Thymus (tissue), 11 donors: ENCODE measurements around the gene SLITRK4. TPM values are rescaled to one million over a fixed set of nuclear protein-coding genes. Genes with fewer than 3 reads are reported as not detected.

Experiments
- DNase-seq, 9 donors: peaks; one replicate each; pipeline ENCODE4 v3.0.0-alpha.2; 2013; ENCODE audit warnings: low spot score in 9 of 9, low read depth in 6 of 9, missing footprints in 1 of 9
- H3K27ac ChIP-seq, 2 donors: one replicate each; pipeline ENCODE4 v1.5.1; 2013; ENCODE audit warnings: control low read depth in 1 of 2, low read depth in 1 of 2, low read length in 1 of 2, mild to moderate bottlenecking in 1 of 2, moderate library complexity in 1 of 2
- H3K27me3 ChIP-seq, 2 donors: one replicate each; pipeline ENCODE4 v1.5.1; 2013; ENCODE audit warnings: low read length in 1 of 2; ENCODE audit not compliant: control insufficient read depth in 2 of 2, insufficient read depth in 1 of 2
- H3K36me3 ChIP-seq, 2 donors: one replicate each; pipeline ENCODE4 v1.5.1; 2013; ENCODE audit warnings: low read length in 1 of 2, mild to moderate bottlenecking in 1 of 2, moderate library complexity in 1 of 2; ENCODE audit not compliant: control insufficient read depth in 2 of 2, insufficient read depth in 2 of 2
- H3K4me1 ChIP-seq, 2 donors: one replicate each; pipeline ENCODE4 v1.5.1; 2013; ENCODE audit warnings: low read length in 2 of 2; ENCODE audit not compliant: control insufficient read depth in 2 of 2, insufficient read depth in 2 of 2
- H3K4me3 ChIP-seq, 2 donors: one replicate each; pipeline ENCODE4 v1.5.1; 2013; ENCODE audit warnings: low read length in 2 of 2, control low read depth in 1 of 2, mild to moderate bottlenecking in 1 of 2
- H3K9me3 ChIP-seq, 2 donors: one replicate each; pipeline ENCODE4 v1.5.1; 2013; ENCODE audit warnings: low read length in 1 of 2, mild to moderate bottlenecking in 1 of 2; ENCODE audit not compliant: control insufficient read depth in 2 of 2, insufficient read depth in 1 of 2
- WGBS: extraction: QIAGEN DNeasy Blood & Tissue Kit; methylation state at CpG from one replicate; pipeline ENCODE4 v1.1.7; 2013; 5-methylcytosine and 5-hydroxymethylcytosine counted together
- polyA plus RNA-seq: library from polyadenylated mRNA; stranded (reverse); fragments of 200-250 nt; gene quantifications from one replicate; pipeline ENCODE4 v1.2.3, GENCODE V29; 2013
- total RNA-seq: library from RNA; stranded (reverse); fragments of 120-200 nt; gene quantifications from one replicate; pipeline ENCODE4 v1.2.4, GENCODE V29; 2013
- donor health status: healthy.

Gene SLITRK4
- total and polyA plus RNA-seq, 2 donors: 0.66 to 6.1 TPM

DNA sequence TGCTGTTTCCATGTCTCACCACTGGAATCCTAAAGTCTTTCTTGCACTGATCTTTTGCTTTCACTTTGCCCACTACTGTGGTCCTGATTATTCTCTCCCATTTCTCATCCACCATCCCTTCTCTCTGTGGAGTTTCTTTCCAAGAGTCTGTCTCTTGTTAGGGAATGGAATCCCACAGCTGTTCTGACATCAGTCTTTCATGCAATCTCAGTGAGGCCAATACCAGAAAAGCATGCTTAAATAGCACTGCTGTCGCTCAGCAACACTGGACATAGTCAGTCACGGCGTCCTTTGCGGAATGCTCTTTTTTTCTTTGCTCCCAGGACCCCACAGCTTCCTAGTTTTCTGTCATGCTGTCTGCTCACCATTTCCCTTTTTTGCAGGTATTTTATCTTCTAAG, 20.1 kb downstream of the SLITRK4 start:
- Histone ChIP-seq H3K4me3 (no peak overlapping the region), H3K4me1 (no peaks in the 10 kb centered on the region), H3K36me3 (no peaks in the 10 kb centered on the region), H3K27me3 (no peaks in the 10 kb centered on the region), H3K9me3 (no peaks in the 10 kb centered on the region), H3K27ac (no peak overlapping the region)
- no peak for DNase-seq
- WGBS: 92% methylated on average over 4 of the region's 4 CpGs

DNA sequence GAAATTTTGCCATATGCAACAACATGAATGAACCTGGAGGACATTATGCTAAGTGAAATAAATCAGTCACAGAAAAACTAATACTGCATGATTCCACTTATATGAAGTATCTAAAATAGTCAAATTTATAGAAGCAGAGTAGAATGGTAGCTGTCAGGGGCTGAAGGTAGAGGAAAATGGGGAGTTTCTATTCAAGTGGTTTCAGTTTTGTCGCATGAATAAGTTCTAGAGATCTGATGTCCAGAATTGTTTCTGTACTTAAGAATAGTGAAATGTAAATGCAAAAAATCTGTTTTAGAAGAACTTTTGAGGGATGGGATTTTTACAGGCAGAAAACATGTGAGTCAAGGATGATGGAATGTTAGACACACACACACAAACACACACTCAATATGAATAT, 34.1 kb downstream of the SLITRK4 start:
- WGBS: 95% methylated on average over 1 of the region's 1 CpG
- Histone ChIP-seq H3K4me1 (no peaks in the 10 kb centered on the region), H3K36me3 (no peaks in the 10 kb centered on the region), H3K4me3 (no peak overlapping the region), H3K27me3 (no peaks in the 10 kb centered on the region), H3K9me3 (no peaks in the 10 kb centered on the region), H3K27ac (no peak overlapping the region)
- DNase-seq: no peak

DNA sequence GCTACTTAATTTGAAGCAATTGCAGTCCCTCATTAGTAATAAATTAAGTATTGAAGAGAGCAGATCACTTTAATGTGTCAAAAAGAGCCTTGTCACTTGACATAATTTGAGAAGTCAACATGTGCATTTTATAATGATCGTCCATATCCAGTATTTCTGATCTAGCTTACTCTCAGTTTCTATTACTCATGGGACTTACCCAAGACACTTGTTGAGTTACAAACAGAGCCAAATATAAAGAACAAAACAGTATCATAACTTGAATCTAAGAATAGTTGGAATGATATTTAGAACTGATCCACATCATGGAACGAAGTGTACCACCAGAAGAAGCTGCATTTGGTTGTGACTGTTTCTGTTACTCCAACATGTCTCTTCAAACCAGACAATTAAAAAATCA, 54.7 kb downstream of the SLITRK4 start:
- WGBS: 89% methylated on average over 2 of the region's 2 CpGs
- H3K9me3 ChIP-seq: no peaks in the 10 kb centered on the region
- no peaks in the 10 kb centered on the region for H3K36me3 ChIP-seq
- DNase-seq: no peak
- H3K27ac ChIP-seq: no peak overlapping the region
- H3K27me3 ChIP-seq: no peaks in the 10 kb centered on the region
- no peak overlapping the region for H3K4me3 ChIP-seq
- H3K4me1 ChIP-seq: no peaks in the 10 kb centered on the region

DNA sequence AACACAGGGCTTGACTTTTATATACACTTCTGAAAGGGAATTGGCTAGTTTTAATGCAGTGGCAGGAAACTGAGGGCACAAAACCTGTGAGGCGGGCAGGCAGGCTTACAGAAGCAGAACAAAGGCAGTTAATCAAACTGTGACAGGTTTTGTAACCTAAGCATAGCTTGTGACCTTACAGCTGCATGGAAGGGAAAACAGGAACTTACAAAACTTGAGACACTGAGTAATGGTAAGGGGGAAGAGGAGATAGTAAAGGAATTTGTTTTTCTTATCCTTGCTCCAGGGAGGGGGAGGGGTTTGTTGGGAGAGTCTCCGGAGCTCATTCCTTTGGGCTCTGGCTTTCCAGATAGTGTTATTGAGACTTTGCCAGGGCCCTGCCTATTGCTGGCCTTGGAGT, 55.6 kb downstream of the SLITRK4 start:
- Histone ChIP-seq H3K4me1 (no peaks in the 10 kb centered on the region), H3K36me3 (no peaks in the 10 kb centered on the region), H3K27me3 (no peaks in the 10 kb centered on the region), H3K9me3 (no peaks in the 10 kb centered on the region), H3K4me3 (no peak overlapping the region), H3K27ac (no peak overlapping the region)
- WGBS: 34% methylated on average over 2 of the region's 2 CpGs
- no peak for DNase-seq

Other genes with a start within 250 kb of the SLITRK4 start
- not detected for gene SPANXN3, start 118.6 kb downstream of the SLITRK4 start, total RNA-seq
- gene SPANXN3, start 118.6 kb downstream of the SLITRK4 start, polyA plus RNA-seq: 0.23 TPM
- not detected for gene SPANXN2, start 84.7 kb upstream of the SLITRK4 start, total RNA-seq
- gene SPANXN2, start 84.7 kb upstream of the SLITRK4 start, polyA plus RNA-seq: not detected
- not detected for gene UBE2NL, start 248.0 kb upstream of the SLITRK4 start, total RNA-seq
- not detected for gene UBE2NL, start 248.0 kb upstream of the SLITRK4 start, polyA plus RNA-seq